DMS153 treated with DMSO at 0.1 percent for 48 hours (cell line): ENCODE measurements around the gene NENF.

Experiments used
- DNase-seq: peaks from one replicate; lab custom pipeline; 2025; ENCODE audit not compliant: unreplicated experiment; lab: John Stamatoyannopoulos, UW

Gene NENF

GRCh38 chr1:212430955-212431394 lies 1.7 kb upstream of the NENF start:
- no peak for DNase-seq

DNA sequence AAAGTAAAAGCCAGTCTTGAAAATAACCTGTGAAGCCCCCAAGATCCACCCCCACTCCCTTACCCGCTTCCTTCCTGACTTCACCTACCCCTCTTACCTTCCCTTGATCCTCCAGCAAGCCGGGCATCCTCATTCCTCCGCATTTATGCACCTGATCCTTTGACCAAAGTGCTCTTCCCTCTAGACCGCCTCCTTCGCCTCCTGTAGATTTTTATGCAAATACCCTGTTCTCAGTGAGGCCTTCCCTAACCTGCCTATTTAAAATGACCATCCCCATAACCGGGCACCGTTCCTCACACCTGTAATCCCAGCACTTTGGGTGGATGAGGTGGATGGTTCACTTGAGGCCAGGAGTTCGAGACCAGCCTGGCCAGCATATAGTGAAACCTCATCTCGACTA lies 1.1 kb upstream of the NENF start:
- no peak for DNase-seq

DNA sequence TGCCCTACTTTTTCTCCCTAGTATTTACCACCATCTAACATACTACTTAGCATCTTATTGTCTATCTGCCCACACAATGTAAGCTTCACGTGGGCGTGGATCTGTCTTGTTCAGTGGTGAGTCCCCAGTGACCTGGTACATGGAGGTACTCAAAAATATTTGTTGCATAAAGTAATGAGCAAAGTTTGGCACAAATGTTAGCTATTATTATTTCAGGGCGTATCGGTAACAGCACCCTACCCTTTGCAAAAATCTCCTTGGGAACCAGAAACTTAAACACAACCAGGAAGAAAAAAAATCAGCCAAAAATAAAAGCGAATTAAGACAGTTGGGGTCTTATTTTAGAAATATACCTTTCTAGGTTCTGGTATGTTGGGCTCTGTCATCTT lies 454 bp upstream of the NENF start:
- DNase-seq: no peak

GRCh38 chr1:212433577-212434462 lies 1.1 kb downstream of the NENF start:
- no peak for DNase-seq

DNA sequence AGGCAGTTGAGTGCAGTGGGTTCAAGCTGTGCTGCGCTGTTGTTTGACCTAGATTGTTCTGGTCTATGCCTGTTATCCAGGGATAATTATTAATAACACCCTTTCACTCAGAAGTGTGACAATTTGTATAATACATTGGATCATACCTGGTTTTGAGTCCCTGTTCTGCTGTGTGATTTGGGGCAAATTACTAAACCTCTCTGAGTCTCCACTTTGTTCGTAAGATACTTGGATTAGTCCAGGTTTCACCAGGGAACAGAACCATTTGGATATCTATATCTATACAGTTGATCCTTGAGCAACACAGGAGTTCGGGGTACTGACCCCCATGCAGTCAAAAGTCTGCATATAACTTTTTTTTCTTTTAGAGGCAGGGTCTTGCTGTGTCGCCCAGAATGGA lies 2.3 kb downstream of the NENF start:
- DNase-seq: no peak

DNA sequence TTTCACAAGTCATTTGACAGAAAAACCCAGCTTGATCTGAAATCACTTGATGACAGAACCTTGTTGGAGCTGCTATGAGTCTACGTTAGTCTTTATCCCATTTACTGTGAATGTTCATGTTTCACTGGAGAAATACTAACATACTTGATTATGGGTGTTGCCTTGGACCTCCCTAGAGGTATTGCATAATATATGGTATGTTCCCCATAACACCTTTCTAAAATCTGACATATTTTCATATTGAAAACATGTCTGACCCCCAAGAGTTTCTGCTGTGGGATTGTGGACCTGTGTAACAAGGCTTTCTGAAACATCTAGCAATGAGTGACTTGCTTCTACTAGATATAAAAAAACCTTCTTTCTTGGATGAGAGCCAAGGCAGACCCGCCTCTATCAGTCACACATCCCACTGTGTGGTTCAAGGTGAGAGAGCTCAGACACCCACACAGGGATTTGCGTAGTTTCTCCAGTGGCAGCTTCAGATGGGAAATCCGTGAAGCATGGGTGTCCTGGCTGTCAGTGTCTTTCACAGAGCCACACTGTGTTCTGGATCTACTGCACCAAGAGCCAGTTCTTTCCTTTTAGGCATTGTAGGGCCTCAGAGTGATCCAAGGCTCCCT lies 4.6 kb downstream of the NENF start:
- DNase-seq: no peak

- DNase-seq: no peak
Observed at GRCh38 chr1:212438831-212439237, 6.1 kb downstream of the NENF start.

DNA sequence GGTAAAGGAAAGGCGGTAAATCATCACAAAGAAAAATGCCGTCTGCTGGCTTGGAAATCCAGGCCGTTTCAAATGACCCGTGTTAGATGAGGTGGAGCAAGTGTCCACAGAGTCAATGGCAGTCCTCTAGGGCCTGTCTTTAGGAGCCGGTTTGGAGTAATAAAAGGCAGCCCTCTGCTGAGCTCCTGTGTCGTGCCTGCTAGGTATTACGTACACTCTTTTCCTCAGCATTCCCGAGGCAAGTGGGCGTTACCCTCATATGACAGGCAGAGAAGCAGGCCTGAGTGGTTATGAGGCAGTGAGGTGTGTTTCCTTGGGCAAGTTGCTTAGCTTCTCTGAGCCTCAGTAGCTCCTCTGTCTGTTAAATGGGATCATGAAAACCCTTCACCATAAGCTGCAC lies 7.7 kb downstream of the NENF start:
- DNase-seq: no peak

DNA sequence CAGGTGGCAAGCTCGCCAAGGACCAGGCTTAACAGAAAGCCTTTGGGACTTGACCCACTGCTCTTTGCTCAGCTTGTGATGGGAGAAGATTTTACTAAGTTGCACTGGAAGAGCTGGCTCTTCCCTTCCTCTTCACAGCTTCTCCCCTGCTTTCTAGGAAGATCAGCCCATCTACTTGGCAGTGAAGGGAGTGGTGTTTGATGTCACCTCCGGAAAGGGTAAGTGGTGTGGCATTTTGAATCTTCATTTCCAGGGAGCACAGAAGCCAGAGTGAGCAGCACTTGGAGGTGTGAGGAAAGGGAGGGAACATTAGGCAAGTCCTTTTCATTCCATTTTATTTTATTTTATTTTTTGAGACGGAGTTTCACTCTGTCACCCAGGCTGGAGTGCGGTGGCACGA lies 9.7 kb downstream of the NENF start:
- DNase-seq: no peak

GRCh38 chr1:212446333-212446732 lies 13.6 kb downstream of the NENF start:
- no peak for DNase-seq

DNA sequence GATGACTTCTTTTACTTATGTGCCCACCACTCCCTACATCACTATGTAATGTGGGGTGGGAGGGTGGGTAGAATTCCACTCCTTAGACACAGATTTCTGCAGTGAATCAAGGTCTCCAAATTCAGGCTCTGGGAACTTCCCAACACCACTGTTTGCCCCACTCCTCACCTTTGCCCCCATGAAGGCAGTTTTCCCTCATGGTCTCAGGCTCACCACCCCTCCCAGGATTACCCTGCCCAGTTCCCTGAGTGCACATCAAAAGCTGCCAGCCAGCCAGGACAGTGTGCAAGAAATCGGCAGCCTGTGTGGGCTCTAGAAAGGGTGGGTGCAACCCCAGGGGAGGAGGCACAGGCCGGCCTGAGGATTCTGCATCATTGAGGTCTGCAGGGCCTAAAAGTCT lies 14.8 kb downstream of the NENF start:
- DNase-seq: no peak

DNA sequence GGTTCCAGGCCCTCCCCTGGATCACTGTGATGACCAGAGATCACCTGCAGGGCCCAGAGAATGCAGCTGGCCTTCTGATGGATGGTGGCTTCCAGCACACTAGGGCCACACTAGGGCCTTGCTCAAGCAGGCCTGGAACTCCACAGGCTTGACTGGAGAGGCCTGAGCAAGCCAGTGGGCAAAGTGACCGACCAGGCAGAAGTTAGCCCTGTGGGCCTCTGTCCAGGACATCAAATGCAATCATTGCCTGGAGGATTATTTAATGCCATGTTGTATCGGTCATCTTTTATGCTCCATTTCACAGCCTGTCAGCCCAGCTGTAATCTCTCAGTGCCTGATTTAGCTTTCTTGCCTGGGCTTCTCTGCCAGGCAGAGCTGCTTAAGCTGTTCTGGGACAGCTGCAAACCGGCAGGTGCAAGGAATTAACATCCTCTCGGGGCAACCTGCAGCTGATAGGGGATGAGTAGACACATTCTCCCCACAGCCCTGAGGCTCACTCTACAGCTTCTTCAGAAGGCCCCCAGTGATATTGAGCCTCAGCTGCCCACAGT lies 17.7 kb downstream of the NENF start:
- no peak for DNase-seq

GRCh38 chr1:212451416-212452322 lies 18.9 kb downstream of the NENF start:
- no peak for DNase-seq

GRCh38 chr1:212452323-212453155 lies 19.8 kb downstream of the NENF start:
- DNase-seq: no peak

DNA sequence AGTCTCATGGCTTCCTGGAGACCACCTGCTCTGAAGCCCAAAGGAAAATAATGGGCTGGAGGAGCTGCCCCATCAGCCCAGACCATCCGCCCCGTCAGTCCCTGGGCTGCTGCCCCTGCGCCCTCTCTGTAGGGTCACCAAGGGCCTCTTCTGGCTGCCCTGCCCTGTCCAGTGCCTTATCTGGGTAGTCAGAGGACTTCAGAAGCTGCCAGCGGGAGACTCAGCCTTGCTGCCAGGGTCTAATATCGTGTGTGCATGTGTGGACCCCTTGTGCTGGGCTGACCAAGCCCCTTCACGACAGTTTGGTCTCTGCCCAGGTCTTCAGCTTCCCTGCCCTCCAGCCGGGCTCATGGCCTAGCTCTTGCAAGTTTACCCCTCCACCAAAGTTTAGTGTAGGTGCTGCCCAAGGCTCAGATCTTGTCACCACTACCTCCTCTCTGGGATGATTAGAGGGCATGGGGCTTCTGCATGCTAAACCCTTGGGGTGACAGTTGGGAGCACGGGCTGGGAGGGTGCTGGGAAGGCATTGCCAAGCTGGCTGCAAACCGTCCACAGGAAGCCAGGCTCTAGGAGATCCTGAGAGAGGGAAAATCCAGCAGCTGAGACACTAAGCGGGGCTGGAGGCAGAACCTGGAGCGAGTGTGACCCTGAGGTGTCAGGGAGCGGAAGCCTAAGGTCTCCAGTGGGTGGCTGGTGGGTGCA lies 20.6 kb downstream of the NENF start:
- no peak for DNase-seq

DNA sequence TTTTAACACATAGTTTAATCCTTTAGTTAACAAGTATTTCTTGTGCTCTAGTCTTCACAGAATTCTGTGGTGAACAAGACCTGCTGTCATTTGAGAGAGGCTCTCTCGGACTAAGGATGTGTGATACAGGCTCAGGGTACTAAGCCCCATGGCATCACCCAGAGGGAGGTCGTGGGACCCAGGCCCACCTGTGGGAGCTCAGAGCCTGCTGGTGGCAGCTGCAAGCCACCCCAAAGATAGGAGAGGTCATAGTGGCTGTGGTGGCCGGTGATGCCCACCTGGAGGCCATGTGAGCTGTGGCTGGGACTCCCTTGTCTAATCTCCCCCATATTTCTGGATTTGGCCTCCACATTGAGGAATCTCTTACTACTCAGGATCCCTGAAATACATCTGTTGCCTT lies 22.0 kb downstream of the NENF start:
- DNase-seq: no peak

DNA sequence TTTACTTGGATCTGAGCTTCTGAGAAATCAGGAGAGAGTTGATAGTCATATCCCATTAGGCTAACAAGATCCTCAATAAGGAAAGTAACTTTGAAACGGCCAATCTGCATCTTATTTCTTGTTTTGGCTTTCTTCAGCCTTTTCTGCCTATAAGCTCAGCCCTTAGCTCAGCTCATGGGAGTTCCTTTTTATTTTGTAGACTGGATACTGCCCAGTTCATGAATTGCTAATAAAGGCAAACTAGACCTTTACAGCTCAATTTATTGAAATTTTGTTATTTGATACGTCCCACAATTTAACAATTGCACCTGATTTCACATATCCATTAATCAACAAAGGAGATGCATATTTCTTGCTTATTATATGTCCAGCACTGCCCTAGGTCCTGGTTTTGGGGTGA lies 22.7 kb downstream of the NENF start:
- DNase-seq: no peak

DNA sequence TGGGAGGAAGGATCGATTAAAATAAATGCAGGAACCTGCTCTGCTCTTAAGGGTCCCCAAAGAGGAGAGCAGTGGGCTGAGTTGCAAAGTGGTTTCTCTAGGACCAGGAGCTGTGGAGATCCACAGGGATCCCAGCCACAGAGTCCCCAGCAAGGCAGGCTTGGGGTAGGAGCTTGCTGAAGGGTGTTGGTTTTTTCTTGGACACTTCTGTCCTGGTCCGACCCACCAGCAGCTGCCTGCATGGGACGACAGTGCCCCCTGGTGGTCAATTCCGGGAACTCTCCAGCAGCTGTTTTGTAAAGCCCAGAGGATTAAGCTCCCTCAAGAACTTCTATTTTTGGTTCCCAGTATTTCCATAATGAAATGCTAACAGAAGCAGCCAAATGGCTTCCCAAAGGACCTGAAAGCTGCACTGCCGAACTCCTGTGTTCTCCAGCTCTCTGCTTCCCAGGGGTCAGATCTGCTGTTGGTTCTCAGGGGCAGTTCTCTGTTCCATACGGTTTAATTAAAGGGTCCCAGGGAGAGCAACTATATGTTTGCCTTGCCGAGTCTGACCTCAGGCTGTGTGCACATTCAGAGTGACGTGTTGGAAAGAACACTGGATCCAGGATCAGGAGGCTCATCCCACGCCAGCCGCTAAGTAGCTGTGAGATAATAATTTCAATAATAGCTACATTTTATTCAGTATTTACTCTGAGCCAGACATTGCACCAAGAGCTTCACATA lies 23.2 kb downstream of the NENF start:
- DNase-seq: peak; percentile 49

DNA sequence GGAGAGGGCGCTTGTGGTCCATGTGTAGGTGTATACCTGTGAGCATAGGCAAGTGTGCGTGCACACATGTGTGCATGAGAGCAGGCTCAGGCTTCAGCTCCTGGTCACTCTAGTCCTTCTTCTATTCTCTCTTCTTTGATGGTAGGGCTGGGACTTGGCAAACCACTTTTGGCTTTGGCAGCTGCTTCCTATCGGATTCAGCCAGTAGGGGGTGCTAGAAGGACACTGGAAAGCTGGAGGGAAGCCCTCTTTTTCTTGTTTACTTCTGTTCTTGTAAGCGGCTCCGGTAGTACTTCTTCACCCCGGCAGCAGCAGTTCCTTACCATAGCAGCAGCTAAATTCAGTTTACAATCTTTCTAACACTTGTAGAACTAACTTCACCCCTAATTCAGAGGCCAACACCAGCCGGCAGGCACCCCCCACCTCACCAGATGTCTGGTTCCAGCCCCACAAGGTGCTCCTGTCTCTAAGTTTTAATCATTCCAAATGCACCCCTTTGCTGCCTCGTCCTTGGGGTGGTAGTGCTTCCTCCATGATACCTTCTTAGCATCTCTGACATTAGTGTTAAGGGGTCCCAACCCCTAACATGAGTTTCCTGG lies 25.1 kb downstream of the NENF start:
- DNase-seq: peak; percentile 52
